Stimulated activated CD8-positive, alpha-beta memory T cell treated with anti-CD3 and anti-CD28 coated beads, Interleukin-15, amount 100 ng/mL, for 24 hours (primary cell): Measurements from ENCODE around the gene FBXL22.
"Not testable (repeated sequence)": the region's sequence is repeated elsewhere in the genome, so short reads cannot be mapped to it uniquely, and the experiment has no call there.

Source experiments
- DNase-seq: peaks from one replicate; pipeline ENCODE4 v3.0.0-alpha.2; 2020; ENCODE audit warnings: low read depth

FBXL22 gene

GRCh38 chr15:63612300-63612699 lies 15.1 kb downstream of the FBXL22 start:
- no peak for DNase-seq

- DNase-seq = no peak
Measured at GRCh38 chr15:63615935-63616334, 18.7 kb downstream of the FBXL22 start.

GRCh38 chr15:63617147-63617546 lies 20.0 kb downstream of the FBXL22 start:
- DNase-seq = not testable (repeated sequence)

- DNase-seq = not testable (repeated sequence)
Measured at GRCh38 chr15:63617627-63618026, 20.4 kb downstream of the FBXL22 start.

- not testable (repeated sequence) for DNase-seq
Measured at GRCh38 chr15:63620760-63621159, 23.6 kb downstream of the FBXL22 start.

- no peak for DNase-seq
Measured at GRCh38 chr15:63623232-63623969, 26.2 kb downstream of the FBXL22 start.

GRCh38 chr15:63626955-63627354 lies 29.8 kb downstream of the FBXL22 start:
- DNase-seq = no peak

- no peak for DNase-seq
Measured at GRCh38 chr15:63628123-63628822, 31.1 kb downstream of the FBXL22 start.

GRCh38 chr15:63630036-63630751 lies 33.0 kb downstream of the FBXL22 start:
- DNase-seq = no peak

- no peak for DNase-seq
Measured at GRCh38 chr15:63633312-63633711, 36.1 kb downstream of the FBXL22 start.

GRCh38 chr15:63634154-63634553 lies 37.0 kb downstream of the FBXL22 start:
- no peak for DNase-seq

GRCh38 chr15:63636518-63637061 lies 39.4 kb downstream of the FBXL22 start:
- no peak for DNase-seq

GRCh38 chr15:63638839-63639238 lies 41.7 kb downstream of the FBXL22 start:
- DNase-seq = no peak

GRCh38 chr15:63640146-63640545 lies 43.0 kb downstream of the FBXL22 start:
- DNase-seq = no peak
